Colonic mucosa (tissue), 4 donors: ENCODE measurements around the gene MLYCD. TPM values are rescaled to one million over a fixed set of nuclear protein-coding genes. Genes with fewer than 3 reads are reported as not detected.

ENCODE experiments used
- DNase-seq: peaks from one replicate; pipeline ENCODE4 v3.0.0-alpha.2; 2020
- H3K27ac ChIP-seq: fragments of 200-600 bp; one replicate; pipeline ENCODE4 v1.8.0; 2021
- H3K27me3 ChIP-seq: fragments of 200-600 bp; one replicate; pipeline ENCODE4 v1.8.0; 2021
- H3K36me3 ChIP-seq: fragments of 200-600 bp; one replicate; pipeline ENCODE4 v1.8.0; 2021
- H3K4me1 ChIP-seq: fragments of 200-600 bp; one replicate; pipeline ENCODE4 v1.8.0; 2021; ENCODE audit warnings: mild to moderate bottlenecking
- H3K4me3 ChIP-seq: fragments of 200-600 bp; one replicate; pipeline ENCODE4 v1.8.0; 2021
- H3K9ac ChIP-seq, 2 donors: one replicate each; pipeline ENCODE4 v1.7.0; 2013; ENCODE audit warnings: control low read depth in 2 of 2, low read depth in 2 of 2, low read length in 2 of 2
- H3K9me3 ChIP-seq: fragments of 200-600 bp; one replicate; pipeline ENCODE4 v1.8.0; 2021
- intact Hi-C: fragments of 100-400 bp; cut with DNase I; formaldehyde crosslinking; loops from one replicate; pipeline ENCODE4 v1.14.1; 2022
- total RNA-seq, 2 donors: library from RNA; stranded (reverse); fragmentation: NEBNext Ultra II Directional in 1 of 2; extraction: Animal tissue kit (Norgen Biotek cat#: 25700) in 1 of 2; gene quantifications; one replicate each; pipeline ENCODE4 v1.2.1, GENCODE V29; 2021
- TF ChIP-seq, protein P1 (sequence below): fragments of 200-600 bp; IDR thresholded peaks from one replicate; pipeline ENCODE4 v1.8.0; 2022; ENCODE audit warnings: antibody characterized with exemption, mild to moderate bottlenecking
- donor health status: healthy.
- donor health status: DM: no; HTN: no; CAD: no.
- donor health status: DM: no; HTN: no; CAD: no.

Gene MLYCD
- total RNA-seq, 2 donors from 2014 or later: 5.5 to 10.6 TPM

- DNase-seq: no peak
- TF ChIP-seq, protein P1, sequence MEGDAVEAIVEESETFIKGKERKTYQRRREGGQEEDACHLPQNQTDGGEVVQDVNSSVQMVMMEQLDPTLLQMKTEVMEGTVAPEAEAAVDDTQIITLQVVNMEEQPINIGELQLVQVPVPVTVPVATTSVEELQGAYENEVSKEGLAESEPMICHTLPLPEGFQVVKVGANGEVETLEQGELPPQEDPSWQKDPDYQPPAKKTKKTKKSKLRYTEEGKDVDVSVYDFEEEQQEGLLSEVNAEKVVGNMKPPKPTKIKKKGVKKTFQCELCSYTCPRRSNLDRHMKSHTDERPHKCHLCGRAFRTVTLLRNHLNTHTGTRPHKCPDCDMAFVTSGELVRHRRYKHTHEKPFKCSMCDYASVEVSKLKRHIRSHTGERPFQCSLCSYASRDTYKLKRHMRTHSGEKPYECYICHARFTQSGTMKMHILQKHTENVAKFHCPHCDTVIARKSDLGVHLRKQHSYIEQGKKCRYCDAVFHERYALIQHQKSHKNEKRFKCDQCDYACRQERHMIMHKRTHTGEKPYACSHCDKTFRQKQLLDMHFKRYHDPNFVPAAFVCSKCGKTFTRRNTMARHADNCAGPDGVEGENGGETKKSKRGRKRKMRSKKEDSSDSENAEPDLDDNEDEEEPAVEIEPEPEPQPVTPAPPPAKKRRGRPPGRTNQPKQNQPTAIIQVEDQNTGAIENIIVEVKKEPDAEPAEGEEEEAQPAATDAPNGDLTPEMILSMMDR: no peak
- no peaks in the 10 kb centered on the region for H3K36me3 ChIP-seq
- no peak overlapping the region for H3K27ac ChIP-seq
- no peak overlapping the region for H3K9ac ChIP-seq
- no peaks in the 10 kb centered on the region for H3K27me3 ChIP-seq
- peaks cover 3% of the 10 kb centered on the region for H3K4me1 ChIP-seq
- no peaks in the 10 kb centered on the region for H3K9me3 ChIP-seq
- no peak overlapping the region for H3K4me3 ChIP-seq
- intact Hi-C loops: no loop called here
These were observed 60.1 kb downstream of the MLYCD start for GRCh38 chr16:83958846-83959565.

- intact Hi-C loops: loop anchor here (10.0 kb wide), 2 partner anchors 225 to 525 kb away; partner anchors contain the start of gene TAF1C
- H3K9me3 ChIP-seq: no peaks in the 10 kb centered on the region
- no peak for DNase-seq
- no peak overlapping the region for H3K4me3 ChIP-seq
- H3K27me3 ChIP-seq: no peaks in the 10 kb centered on the region
- no peaks in the 10 kb centered on the region for H3K36me3 ChIP-seq
- no peaks in the 10 kb centered on the region for H3K4me1 ChIP-seq
- TF ChIP-seq, protein P1: no peak
- H3K27ac ChIP-seq: no peak overlapping the region
- H3K9ac ChIP-seq: no peak overlapping the region
These were observed 60.9 kb downstream of the MLYCD start for GRCh38 chr16:83959656-83960434.

- TF ChIP-seq, protein P1: no peak
- no peak overlapping the region for H3K4me3 ChIP-seq
- H3K9ac ChIP-seq: no peak overlapping the region
- no peak overlapping the region for H3K27ac ChIP-seq
- no peaks in the 10 kb centered on the region for H3K9me3 ChIP-seq
- no peak for DNase-seq
- no peaks in the 10 kb centered on the region for H3K27me3 ChIP-seq
- no peaks in the 10 kb centered on the region for H3K36me3 ChIP-seq
- no peaks in the 10 kb centered on the region for H3K4me1 ChIP-seq
- intact Hi-C loops: loop anchor here (10.0 kb wide), 2 partner anchors 224 to 524 kb away; partner anchors contain the start of gene TAF1C
These were observed 61.8 kb downstream of the MLYCD start for GRCh38 chr16:83960521-83961249.

DNA sequence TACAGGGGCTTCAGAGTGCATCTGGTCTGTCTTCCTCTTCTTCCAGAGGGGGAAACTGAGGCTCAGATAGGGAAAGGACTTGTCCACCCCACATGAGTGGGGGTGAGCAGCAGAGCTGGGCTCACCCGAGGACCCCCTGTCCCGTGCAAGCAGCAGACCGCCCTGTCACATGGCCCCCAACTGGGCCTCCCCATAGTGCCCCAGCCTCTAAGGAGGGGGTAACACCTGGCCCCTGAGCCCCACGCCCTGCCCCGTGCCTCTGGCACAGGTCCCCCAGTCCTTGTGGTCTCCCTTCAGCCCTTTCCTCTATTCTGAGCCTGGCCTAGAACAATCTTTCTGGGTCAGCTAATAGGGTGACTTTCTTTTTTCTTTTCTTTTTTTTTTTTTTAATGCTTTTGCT is 62.7 kb downstream of the MLYCD start:
- Histone ChIP-seq H3K36me3 (no peaks in the 10 kb centered on the region), H3K4me3 (no peak overlapping the region), H3K9ac (no peak overlapping the region), H3K4me1 (no peaks in the 10 kb centered on the region), H3K27me3 (no peaks in the 10 kb centered on the region), H3K27ac (no peak overlapping the region), H3K9me3 (no peaks in the 10 kb centered on the region)
- intact Hi-C loops: loop anchor here (10.0 kb wide), 2 partner anchors 223 to 523 kb away; partner anchors contain the start of gene TAF1C
- TF ChIP-seq, protein P1: no peak
- no peak for DNase-seq
